Activated T-cell treated with anti-CD3 and anti-CD28 coated beads for 4 hours (primary cell): ENCODE results near the gene SLIT2.

ENCODE experiments used
- DNase-seq: peaks from one replicate; pipeline ENCODE4 v3.0.0-alpha.2; 2020

Gene SLIT2, protein sequence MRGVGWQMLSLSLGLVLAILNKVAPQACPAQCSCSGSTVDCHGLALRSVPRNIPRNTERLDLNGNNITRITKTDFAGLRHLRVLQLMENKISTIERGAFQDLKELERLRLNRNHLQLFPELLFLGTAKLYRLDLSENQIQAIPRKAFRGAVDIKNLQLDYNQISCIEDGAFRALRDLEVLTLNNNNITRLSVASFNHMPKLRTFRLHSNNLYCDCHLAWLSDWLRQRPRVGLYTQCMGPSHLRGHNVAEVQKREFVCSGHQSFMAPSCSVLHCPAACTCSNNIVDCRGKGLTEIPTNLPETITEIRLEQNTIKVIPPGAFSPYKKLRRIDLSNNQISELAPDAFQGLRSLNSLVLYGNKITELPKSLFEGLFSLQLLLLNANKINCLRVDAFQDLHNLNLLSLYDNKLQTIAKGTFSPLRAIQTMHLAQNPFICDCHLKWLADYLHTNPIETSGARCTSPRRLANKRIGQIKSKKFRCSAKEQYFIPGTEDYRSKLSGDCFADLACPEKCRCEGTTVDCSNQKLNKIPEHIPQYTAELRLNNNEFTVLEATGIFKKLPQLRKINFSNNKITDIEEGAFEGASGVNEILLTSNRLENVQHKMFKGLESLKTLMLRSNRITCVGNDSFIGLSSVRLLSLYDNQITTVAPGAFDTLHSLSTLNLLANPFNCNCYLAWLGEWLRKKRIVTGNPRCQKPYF (N-terminal part only)

DNA sequence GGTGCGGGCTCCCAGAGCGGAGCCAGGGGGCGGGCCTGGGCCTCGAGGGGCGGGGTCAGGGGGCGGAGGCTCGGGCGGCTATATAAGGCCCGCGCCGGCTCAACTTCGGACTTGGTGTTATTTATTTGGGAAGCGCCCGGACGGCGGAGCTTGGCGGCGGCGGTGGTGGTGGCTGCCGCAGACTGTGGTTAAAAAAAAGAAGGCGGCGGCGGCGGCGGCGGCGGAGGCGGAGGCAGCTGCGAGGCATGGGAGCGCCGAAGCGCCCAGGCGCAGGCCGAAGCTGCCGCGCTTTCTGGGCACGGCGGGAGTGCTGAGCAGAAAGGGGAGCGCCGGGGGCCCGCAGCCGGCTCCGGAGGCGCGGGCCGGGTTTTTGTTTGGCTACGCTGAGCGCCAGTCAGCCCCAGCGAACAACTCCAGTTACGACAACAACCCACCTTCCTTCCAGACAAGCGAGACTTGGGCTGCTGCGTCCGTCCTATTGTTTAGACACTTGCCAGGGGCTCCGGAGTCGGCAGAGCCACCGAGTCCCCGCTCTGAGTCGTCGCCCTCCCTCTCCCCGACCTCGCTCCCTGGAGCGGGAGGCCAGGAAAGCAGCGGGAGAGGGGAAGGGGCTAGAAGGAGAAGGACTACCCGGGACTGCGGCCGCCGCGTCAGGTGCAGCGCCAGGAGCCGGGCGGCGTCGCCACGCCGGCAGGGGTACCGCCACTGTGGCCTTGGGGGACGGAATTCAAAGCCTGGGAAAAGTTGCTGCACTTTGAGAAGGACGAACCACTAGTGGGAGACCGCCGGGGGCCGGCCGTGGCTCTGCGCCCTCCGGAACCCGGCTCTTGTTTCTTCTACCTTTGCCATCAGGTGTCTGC lies at the start of gene SLIT2:
Gene SLIT2, plus strand, starts transcription at position 110 of the 860 bp plus-strand sequence. CDS start 1,911 bp downstream, outside the sequence.
- DNase-seq: no peak

DNA sequence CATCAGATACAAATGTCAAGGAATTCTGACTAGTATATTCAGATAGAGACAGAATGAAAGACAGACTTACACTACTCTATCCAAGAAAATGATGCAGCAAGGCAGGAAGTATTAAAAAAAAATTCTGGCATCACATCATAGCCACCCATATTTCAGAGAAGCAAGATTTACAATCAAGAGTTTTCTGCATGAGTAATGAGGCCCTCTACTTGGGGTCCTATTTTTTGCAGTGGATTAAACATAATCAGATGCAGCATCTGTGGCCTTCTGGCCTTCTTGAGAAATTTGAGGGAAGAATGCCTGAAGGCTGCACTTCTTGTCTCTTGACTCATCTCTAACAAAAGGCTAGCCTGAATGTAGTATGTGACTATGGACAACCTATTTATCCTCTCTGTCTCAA lies 48.2 kb upstream of the SLIT2 start:
- DNase-seq: no peak

DNA sequence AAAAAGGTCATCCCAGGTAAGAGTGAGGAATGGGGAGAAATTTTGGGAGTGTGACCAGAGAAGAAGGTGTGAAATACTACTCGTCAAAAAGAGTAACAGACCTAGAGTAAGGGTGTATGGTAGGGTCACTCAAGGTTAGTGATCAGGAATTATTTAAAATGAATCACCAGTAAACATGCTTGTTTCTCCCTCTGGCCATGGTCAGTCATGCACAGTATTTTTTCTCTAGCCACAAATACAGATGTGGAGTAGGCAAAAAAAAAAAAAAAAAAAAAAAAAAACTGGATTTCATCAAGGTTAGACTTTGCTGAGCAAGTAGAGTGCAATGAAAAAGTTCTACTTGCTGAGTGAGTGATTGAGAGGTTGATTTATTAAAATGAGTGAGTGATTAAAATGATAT lies 34.2 kb upstream of the SLIT2 start:
- no peak for DNase-seq

DNA sequence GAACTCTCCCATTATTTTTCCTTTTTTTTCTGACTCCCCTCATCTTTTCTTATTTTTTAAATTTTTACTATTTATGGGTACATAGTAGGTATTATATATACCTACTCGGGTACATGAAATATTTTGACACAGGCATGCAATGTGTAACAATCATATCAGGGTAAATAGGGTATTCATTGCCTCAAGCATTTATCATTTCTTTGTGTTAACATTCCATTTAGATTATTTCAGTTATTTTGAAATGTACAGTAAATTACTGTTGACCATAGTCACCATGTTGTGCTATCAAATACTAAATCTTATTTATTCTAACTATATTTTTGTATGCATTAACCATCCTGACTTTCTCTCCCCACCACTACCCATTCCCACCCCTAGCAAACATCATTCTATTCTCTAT lies 33.8 kb upstream of the SLIT2 start:
- no peak for DNase-seq

DNA sequence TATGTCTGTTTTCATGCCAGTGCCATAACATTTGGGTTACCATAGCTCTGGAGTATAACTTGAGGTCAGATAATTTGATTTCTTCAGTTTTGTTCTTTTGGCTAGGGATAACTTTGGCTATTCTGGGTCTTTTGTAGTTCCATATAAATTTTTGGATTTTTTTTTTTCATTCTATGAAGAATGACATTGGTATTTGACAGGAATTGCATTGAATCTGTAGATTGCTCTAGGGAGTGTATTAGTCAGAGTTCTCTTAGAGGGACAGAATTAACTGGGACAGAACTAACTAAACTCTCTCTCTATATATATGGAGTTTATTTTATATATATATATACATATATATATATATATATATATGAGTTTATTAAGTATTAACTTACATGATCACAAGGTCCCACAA lies 32.2 kb upstream of the SLIT2 start:
- DNase-seq: no peak

DNA sequence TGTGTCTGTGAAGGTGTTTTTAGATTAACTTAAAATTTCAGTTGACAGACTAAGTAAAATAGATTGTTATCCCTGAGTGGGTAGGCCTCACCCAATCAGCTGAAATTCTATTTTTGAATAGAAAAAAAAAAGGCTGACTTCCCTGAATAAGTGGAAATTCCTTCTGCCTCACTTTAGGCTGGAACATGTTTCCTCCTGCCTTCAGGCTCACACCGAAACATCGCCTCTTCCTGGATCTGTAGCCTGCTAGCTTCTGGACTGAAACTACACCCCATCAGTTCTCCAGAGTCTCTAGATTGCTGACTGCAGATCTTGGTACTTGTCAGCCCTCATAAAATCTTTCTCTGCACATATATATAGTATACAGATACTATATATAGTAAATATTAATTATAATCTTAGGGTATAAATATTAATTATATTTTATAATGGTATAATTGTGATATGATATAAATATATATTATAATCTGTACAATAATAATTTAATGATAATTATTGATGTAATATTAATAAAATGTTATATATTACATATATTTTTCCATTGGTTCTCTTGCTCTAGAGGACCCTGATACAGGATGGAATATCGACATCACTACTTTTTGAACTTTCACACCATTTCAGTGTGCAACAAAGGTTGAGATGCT lies 13.7 kb upstream of the SLIT2 start:
- no peak for DNase-seq

DNA sequence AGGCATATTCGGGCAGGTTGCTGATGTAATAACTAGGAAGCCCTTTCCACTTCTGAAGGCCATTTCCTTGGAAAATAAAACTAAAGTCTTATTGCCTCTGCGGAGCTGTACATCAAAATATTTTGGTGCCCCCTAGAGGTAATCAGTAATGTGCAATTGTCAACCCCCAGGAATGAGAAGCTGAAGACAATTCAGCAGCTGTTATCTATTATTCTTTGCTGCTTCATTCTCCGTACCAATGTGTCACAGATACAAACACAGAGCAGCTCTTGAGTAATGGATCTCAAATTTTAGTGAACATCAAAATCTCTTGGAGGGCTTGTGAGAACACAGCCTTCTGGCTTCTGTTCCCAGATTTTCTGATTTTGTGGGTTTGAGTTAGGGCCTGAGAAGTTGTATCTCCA lies 3.5 kb upstream of the SLIT2 start:
- no peak for DNase-seq

DNA sequence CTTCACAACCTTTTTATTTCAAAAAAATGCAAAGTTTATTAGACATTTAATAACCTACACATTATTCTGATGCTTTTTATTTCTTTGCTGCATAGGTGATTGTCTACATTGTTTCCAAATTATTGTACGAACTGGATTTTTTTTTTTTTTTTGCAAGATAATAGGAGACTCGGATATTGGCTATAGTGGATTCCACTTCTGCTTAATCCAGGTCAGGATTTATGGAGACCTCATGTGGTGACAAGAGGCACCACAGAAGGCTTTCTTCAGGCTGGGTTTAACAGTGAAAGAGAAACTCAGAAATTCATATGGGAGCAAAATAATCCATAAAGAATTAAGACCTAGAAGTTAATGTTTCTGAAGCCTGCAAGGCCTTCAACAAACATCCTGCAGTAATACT lies 2.4 kb upstream of the SLIT2 start:
- no peak for DNase-seq

DNA sequence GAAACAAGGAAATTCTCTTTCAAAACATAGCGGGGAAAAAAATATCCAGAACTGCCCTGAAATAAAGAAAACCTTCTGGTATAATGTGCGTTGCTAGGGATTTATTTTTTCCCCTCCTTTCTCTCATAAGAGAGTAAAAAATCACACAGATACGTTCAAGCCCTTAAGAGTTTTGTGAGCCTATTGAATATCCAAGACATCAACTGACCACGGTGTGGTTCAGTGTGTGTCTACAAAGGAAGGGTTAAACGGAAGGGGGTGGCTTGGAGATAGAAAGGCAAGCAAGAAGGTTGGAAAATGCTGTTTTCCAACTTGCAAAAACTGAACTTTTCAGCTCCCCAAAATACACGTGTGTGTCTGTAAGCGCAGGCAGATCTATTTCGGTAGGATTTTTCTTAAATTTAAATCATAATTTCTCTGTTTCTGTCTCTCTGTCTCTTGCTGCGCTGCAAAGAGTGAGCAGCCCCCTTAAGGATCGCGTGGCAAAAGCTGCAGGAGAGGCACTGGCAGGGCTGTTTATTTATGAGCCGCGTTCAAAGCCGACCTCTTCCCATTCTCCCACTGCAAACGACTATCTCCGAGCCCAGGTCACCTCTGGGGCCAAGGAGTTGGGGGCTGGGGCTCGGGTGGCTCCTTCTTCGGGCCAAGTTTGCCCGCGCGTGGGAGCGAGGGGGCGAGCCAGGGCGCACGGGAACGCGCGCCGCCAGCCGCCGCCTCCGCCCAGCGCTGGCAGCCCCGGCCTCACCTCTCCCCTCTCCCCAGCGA lies 492 bp upstream of the SLIT2 start:
- DNase-seq: no peak

DNA sequence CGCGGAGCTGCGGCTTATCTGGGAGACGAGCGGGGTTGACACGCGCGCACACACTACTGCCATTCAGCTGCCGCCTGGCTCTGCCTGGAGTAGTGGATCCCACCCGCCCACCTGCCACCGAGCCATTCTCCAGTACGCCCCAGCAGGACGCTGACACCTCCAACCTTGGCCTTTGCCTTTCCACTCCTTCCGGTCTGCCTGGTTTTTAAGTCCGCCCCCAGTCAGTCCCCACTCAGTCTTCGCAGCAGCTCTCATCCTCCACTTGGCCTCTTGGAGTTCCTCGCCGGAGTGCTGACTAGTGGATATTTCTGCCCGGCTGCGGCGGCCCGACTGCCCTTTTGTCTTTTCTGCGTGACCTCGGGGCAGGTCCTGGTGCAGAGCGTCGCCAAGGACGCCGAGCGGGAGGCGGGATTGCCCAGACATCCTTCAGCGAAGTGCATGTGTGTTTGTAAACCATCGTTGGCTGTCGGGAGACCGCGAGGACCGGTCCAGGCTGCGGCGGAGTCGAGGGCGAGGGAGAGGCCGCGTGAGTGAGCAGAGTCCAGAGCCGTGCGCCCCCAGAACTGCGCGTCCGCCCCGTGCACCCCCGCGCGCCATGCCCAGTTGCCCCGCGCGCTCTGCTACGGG lies 1.1 kb downstream of the SLIT2 start:
- DNase-seq: no peak

DNA sequence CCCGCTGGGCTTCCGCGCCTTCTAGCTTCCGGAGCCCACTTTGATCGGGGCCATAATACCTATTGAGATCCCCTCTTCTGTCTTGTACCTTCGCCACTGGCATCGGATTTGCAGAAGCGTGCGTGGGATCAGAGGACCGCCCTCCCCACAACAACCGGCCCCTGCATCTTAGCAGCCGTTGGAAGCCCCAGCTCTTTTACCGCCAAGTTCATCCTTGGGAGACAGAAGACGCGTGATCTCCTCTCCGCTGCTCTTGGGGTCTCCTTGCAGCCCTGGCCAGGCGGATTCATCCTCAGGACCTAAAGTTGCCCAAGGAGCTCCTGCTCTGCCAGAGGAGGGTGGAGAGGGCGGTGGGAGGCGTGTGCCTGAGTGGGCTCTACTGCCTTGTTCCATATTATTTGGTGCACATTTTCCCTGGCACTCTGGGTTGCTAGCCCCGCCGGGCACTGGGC lies 1.6 kb downstream of the SLIT2 start:
- DNase-seq: no peak

DNA sequence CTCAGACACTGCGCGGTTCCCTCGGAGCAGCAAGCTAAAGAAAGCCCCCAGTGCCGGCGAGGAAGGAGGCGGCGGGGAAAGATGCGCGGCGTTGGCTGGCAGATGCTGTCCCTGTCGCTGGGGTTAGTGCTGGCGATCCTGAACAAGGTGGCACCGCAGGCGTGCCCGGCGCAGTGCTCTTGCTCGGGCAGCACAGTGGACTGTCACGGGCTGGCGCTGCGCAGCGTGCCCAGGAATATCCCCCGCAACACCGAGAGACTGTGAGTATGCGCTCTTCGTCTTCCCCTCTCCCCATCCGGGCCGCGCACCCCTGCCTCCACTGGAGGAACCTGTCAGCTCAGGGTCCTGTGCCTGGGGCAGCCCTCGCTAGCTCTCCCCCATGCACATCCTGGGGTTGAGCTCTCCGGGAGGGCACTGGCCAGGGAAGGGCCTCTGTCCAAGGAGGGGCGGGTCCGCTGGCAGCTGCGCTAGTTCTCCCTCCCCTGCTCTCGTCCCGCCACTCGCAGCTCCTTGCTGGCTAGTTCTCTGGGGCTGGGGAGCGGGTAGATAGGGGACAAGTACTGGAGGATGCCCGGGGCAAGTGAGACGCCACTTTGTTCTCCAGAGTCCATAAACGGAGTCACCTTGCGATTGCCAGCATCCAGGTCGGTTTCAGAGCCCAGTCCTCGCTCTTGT lies 2.2 kb downstream of the SLIT2 start:
- no peak for DNase-seq

DNA sequence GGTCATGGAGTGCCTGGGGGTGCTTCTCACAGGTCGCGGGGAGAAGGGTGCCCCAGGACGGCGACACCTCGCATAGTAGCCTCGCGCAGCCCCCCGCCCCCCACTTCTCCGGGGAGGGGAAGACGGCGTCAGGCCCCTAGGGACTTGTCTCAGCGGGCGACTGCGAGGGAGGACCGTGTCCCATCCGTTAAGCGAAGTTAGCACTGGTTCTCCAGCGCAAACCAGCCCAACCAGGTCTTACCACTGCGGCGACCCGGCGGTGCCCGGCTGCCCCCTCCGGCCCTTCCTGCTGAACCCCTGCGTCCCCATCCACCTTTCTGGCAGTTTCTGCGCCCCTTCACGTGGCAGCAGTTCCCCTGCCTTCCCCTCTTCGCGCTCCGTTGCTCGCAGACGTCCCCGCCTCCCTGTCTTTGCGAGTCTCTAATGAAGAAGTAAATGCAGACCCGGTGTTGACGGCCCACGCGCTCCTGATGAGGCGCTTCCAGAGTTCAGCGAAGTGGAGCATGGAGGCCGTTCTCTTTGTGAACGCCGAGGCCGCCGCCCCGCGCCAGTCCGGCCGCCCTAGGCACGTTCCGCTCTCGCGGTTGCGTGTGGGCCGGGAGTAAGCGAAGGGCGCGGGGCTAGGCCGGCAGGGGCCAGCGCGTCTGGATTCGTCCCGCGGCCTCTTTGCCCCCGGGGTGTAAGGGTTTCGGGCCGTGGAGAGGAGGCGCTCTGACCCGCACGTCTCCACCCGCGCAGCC lies 3.0 kb downstream of the SLIT2 start:
- DNase-seq: no peak

DNA sequence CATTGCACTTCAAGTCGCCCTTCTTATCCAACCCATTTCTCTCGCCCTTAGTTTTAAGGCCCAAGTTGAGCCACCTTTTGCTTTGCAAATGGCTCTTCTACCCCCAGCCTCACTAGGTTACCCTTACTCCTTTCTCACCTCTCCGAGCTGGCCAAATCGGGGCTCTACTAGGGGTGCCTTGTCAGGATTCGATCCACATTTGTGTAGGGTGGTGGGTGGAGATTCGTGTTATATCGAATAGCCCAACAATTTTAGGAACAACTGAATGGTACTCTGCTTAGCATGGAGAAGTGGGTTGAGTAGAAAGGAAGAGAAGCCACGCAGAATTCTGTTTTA lies 3.5 kb downstream of the SLIT2 start:
- DNase-seq: no peak

DNA sequence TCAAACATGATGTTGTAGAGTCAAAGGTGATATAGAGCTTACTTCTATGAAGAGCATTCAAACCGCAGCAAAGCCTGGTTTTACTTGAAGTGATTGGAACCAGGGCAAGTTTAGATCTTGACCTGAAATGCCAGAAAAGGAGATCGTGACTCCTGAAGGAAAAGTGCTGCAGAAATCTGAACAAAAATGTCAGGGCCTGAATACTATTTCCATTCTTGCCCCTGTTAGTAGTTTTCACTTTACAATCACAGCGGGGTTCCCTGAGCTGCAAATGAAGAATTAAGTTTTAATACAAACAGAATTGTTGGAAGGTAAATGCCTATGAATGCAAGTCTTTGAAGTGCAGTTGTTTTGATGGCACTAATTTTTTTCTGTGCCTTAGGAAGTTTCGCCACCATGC lies 4.1 kb downstream of the SLIT2 start:
- no peak for DNase-seq

DNA sequence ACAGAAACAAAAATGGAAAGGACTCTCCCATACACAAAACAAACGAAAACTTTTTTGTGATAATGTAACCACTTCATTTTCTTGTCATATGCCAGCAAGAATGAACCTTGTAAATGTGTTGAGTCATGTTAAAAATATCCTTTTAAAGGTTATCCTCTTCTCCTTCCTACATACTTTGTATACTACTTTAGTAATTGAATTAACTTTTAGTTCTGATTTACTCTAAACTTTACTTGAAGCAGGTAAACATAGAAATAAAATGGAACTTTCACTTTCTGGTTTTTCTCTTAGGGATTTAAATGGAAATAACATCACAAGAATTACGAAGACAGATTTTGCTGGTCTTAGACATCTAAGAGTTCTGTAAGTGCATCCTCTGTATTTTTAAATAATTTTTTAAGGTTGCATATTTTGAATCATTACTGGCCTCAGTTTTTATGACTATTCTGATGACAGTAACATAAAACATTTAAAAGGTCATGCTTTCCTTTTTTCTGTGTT lies 4.7 kb downstream of the SLIT2 start:
- DNase-seq: no peak

DNA sequence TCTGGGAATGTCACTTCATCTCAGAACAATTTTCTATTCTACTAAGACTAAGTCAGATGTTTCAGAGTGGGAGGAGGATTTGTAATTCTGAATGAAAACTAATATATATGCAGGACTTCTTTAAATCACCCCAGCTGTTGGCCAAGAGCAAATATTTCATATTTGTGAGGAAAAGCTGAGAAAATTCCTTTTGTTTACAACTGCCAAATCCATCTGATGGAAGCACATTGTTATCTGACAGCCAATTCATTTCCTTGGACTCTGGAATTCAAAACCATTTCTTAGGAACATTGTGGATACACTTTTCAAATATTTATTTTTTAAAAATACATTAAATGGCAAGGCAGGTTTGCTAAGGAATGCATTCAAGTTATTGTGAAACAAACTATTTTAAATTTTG lies 8.0 kb downstream of the SLIT2 start:
- no peak for DNase-seq

DNA sequence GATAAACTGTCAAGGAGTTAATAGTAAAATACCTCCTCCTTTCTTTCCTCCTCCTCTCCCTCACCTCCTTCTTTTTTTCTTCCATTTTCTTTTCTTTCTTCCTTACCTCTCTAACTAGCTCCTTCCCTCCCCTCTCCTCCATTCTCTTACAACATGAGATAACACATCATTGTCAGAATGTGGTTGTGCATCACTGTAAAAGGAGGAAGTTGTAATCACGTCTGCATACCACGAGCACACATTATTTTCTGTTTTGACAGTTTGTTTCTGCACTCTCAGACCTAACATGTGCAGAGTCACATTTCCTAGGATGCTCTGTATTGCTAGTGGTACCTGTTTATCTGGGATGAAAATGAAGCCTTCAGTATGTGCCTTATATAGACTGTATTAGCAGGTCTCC lies 9.1 kb downstream of the SLIT2 start:
- DNase-seq: no peak

DNA sequence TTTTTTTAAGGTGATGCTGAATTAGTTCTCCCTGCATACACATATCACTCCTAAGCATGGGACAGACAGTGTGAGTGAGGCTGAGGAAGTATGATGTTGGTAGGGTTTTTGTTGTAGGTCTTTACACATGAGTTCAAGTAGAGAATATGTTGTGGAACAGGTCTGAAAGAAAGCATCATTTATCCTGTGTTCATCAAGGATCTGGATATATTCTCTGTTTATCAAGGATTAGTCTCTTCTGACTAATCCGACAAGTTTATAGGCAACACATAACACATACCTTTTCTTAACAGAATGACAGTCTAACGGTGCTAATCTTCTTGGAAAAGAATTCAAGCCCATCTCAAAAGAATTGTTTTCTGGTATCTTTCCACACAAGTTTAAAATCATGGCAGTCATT lies 10.5 kb downstream of the SLIT2 start:
- no peak for DNase-seq

DNA sequence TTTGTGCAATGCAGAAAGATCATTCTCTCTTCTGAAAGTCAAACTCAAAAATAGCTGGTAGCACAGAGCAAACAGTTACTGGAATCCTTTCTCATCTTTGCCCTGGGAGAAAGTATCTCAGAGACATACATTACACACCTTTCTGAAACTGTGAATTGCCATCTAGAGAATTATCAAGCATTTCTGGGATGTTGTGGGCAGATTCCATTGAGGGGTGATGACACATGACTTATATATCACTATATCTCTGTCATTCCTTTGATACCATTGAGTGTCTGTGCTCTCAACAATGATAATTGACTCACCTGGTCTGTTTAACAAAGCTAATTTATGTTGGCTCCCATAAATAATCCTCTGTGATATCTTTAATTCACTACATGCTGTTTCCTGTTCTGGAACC lies 13.0 kb downstream of the SLIT2 start:
- DNase-seq: no peak
